ENCODE data around the gene NF2. TPM values are rescaled to one million over a fixed set of nuclear protein-coding genes. Genes with fewer than 3 reads are reported as not detected.

NF2 gene
- total RNA-seq, 4 donors from 2014 or later = 17.7 to 52.9 (median 33.8) TPM

- TF ChIP-seq CTCF (IDR thresholded peaks at IDR 0.05) (no peak), POLR2A (IDR thresholded peaks at IDR 0.05) (no peak)
- Histone ChIP-seq H3K27ac (no peak overlapping the region), H3K27me3 (no peaks in the 10 kb centered on the region), H3K36me3 (no peaks in the 10 kb centered on the region), H3K9me3 (no peaks in the 10 kb centered on the region), H3K4me3 (no peak overlapping the region), H3K4me1 (no peaks in the 10 kb centered on the region)
- intact Hi-C loops (cut with DNase I; ENCODE audit: low total_unique reads) = no loop called here
- no peak for DNase-seq
Observed at GRCh38 chr22:29747832-29748231, 144.4 kb downstream of the NF2 start.

Small RNA genes within 50 kb of the gene (small RNA-seq; reads per million reads assigned to genes)
- not detected for gene AC004882.2

Other genes with a start within 250 kb of the NF2 start
- 10 to 100 TPM; 32.3 to 49.6 (median 36.6) TPM for gene AP1B1, start 215.1 kb upstream of the NF2 start, total RNA-seq
- gene RFPL1, start 165.1 kb upstream of the NF2 start, total RNA-seq = not detected
- gene NEFH, start 123.4 kb upstream of the NF2 start, total RNA-seq = 1 to 10 TPM in 1 of 4 donors, under 1 TPM in 1, not detected in 2; 0.46 to 1.9 TPM
- 10 to 100 TPM in 3 of 4 donors, 1 to 10 TPM in 1; 8.5 to 59.1 (median 48.7) TPM for gene THOC5, start 49.9 kb upstream of the NF2 start, total RNA-seq
- gene NIPSNAP1, start 22.5 kb upstream of the NF2 start, total RNA-seq = 10 to 100 TPM in 2 of 4 donors, 1 to 10 TPM in 2; 1.2 to 36.2 (median 15.5) TPM
- gene CABP7, start 116.4 kb downstream of the NF2 start, total RNA-seq = under 1 TPM in 1 of 4 donors, not detected in 3; 0.14 TPM
- 10 to 100 TPM; 12.0 to 47.4 (median 23.4) TPM for gene ZMAT5, start 163.4 kb downstream of the NF2 start, total RNA-seq
- 10 to 100 TPM in 3 of 4 donors, 1 to 10 TPM in 1; 6.2 to 49.7 (median 41.7) TPM for gene UQCR10, start 163.7 kb downstream of the NF2 start, total RNA-seq
- 10 to 100 TPM; 14.9 to 47.1 (median 24.3) TPM for gene ASCC2, start 234.6 kb downstream of the NF2 start, total RNA-seq